NCI-H460 (cell line): Measurements from ENCODE around the gene IST1. TPM values are rescaled to one million over a fixed set of nuclear protein-coding genes. Genes with fewer than 3 reads are reported as not detected.
"Not testable (repeated sequence)": the region's sequence is repeated elsewhere in the genome, so short reads cannot be mapped to it uniquely, and the experiment has no call there.

Source experiments
- DNase-seq: peaks from one replicate; pipeline ENCODE4 v3.0.0-alpha.2; 2016; ENCODE audit warnings: low read depth; ENCODE audit errors: extremely low read depth
- total RNA-seq: library from RNA; depleted of rRNA; stranded (reverse); fragments of >200 nt; shearing (Covaris generic); gene quantifications from 2 replicates; pipeline ENCODE4 v1.2.3, GENCODE V29; 2014

Gene IST1
- total RNA-seq, 1 experiment from 2014 or later, result 138 TPM

DNA sequence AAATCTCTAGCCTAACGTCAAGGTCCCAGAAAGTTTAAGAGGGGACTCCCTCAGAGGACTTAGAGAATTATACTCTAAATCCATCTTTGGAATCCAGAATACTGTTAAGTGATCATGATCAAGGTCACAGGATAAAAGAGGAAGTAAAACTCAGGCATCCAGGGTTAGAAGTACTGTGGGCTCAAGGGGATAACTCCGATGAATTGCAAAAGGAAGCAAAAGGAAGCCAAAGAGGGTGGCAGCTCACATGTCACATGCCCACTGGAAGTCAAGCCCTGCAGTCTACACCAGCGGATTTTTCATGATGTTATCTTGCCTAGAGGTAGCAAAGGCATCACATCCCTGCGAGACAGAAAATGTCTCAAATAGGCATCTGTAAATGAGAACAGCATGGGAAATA is 15.2 kb upstream of the IST1 start:
- no peak for DNase-seq

DNA sequence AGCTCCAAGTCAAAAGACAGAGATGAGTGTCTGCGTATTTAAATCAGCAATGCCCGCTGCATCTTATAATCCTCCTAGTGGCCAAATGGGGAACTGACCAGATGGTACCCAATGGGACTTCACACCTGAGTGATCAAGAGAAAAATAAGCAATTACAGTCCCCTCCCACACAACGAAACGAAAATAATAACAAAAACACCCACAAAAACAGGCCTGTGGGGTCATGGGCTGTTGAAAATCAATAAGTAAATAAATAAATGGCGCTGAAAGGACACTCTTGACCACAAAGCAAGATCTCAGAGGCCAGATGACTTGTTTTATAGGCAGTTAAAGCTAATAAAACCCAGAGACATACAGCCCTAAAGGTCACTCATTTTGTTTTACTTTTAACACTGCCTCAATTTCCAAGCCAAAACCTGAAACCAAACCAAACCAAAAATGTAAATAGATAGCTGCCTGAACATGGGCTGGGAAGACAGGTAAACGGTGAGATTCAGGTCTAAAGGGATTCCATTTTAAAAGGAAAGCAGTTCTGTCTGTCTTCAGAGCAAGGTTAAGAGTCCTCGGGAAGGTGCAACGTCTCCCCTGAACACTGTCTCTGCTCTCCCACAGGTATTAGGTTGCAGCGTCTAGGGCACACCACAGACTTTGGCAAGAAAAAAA is 12.7 kb upstream of the IST1 start:
- peak; percentile 63 for DNase-seq

DNA sequence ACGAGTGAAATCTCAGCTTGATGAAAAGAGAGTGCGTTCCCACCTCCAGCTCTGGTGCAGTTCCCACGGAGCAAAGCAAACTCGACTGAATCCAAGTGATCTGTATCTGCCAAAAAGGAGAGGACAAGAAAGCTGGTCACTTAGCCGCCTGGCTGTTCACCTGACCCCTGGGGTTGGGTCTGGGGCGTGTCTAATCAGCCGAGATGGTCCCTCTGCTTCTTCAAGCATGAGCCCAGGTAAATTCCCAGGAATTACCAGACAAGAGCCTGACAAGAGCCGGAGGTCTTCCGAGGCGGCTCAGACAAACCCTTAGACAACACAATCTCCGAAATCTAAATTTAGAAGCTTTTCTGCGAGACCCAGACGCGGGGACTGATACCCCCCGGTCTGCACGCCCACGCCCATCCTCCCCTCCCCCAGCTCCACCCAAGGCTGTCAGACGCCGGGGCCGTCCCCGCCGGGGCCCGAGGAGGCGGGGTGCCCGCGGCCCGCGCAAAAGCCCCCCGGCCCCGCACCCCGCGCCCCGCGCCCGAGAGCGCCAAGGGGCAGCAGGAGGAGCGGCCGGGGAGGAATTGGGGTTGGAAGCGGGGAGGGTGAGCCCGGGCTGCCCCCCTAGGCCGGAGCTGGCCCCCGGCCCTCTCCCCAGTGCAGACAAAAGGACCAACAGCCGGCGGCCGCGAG is 12.0 kb upstream of the IST1 start:
- DNase-seq, result no peak

DNA sequence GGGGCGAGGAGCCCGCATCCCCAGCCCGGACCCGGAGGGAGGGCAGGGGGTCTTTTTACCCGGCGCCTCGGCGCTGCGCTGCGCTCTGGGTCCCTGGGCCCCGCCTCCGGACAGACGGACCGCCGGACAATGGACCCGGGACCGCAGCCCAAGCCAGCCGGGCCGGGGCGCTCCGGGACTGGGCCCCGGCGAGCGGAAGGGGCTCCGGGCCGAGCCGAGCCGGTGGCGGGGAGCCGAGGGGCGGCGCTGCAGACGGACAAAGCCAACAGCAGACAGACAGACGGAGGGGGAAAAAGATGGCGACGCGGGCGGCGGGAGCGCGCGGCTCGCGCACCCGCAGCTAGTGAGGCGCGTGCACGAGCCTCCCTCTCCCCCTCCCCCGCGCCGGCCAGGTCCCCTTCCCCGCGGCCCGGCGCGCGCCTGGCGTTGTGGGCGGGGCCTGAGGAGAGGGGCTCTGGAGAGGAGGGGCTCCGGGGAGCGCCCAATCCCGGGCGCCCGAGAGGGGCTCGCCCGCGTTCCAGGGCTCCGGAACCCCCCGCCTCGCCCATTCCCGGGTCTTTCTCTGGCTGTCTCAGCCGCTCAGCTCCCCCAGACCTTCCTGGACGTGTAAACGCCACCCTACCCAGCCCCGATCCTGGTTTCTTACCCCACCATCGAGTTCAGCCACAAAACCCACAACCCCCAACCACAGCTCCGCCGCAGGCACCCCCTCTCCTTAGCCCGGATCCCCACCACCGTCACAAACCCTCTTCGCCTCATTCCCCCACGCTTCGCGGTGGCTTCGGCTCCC is 11.3 kb upstream of the IST1 start, which contains the start of gene ZNF821:
ZNF821 (minus strand) TSS at position 334 of the 790 bp plus-strand sequence. CDS start 4,236 bp downstream, outside the sequence.
- DNase-seq, result peak; percentile 49

- DNase-seq, result no peak
Observed at GRCh38 chr16:71885261-71885650, 10.1 kb upstream of the IST1 start.

DNA sequence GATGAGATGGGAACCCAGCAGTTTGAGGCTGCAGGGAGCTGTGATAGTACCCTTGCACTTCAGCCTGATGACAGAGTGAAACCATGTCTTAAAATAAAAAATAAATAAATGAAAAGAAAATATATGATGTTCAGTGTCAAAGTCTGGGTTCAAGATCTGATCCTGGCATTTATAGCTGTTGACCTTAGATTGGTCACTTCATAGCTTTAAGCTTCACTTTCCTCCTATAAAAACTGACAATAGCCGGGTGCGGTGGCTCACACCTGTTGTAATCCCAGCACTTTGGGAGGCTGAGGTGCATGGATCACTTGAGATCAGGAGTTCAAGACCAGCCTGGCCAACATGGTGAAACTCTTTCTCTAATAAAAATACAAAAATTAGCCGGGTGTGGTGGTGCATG is 6.2 kb upstream of the IST1 start:
- DNase-seq, result no peak

- no peak for DNase-seq
Observed at GRCh38 chr16:71893888-71894228, 1.5 kb upstream of the IST1 start.

DNA sequence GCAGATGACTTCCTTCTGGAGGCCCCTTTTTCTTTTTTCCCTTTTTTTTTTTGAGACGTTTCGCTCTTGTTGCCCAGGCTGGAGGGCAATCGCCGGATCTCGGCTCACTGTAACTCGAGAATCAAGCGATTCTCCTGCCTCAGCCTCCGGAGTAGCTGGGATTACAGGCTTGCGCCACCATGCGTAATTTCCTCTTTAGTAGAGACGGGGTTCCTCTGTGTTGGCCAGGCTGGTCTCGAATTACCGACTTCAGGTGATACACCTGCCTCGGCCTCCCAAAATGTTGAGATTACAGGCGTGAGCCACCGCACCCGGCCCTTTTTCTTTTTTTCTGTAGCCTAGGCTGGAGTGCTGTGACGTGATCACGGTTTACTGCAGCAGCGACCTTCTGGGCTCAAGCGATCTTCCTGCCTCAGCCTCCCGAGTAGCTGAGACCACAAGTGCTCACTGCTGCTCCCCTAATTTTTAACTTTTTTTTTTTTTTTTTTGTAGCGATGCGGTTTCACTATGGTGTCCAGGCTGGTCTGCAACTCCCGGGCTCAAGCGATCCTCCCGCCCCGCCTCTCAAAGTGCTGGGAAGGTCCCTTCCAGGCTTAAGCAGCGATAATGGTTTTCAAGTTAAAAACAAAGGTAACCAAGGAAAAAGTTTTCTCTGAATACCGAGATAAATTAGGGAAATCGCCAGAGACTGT is 956 bp upstream of the IST1 start:
- DNase-seq, result no peak

DNA sequence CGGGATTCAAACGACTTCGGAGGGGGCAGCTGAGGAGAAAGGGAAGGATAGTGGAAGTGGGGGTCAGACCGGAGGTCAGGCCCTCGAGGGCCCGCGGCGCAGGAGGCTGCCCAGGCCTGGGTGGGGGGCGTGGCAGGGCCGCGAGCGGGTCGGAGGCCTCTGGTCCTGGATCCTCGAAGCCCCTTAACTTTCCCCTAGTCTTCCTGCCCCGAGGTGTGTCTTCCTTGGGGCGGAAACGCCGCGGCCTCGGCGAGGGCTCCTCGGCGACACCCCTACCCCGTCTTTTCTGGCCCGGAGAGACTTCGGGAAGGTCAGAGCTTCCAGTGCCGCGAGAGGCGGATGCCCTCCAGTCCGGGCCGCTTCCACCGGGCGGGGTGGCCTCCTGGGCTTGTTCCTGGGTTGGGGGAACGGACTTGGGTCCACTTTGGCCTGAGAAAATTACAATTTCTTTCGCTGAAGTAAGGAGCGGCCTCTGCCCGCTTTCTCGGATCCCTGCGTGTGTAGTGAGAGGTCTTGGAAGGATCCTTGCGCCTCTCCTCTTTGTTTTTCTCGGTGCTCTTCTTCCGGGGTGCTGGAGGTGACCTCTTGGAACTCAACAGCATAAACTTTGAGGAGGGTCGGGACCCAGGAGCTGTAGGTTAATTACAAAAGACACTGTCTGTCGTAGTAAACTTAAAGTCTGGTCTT is 491 bp downstream of the IST1 start:
- DNase-seq, result no peak

GRCh38 chr16:71896764-71897368 is 1.5 kb downstream of the IST1 start:
- no peak for DNase-seq

GRCh38 chr16:71899171-71899570 is 3.8 kb downstream of the IST1 start:
- DNase-seq, result no peak

- no peak for DNase-seq
Observed at GRCh38 chr16:71902656-71903365, 7.5 kb downstream of the IST1 start.

GRCh38 chr16:71903608-71904007 is 8.3 kb downstream of the IST1 start:
- DNase-seq, result no peak

DNA sequence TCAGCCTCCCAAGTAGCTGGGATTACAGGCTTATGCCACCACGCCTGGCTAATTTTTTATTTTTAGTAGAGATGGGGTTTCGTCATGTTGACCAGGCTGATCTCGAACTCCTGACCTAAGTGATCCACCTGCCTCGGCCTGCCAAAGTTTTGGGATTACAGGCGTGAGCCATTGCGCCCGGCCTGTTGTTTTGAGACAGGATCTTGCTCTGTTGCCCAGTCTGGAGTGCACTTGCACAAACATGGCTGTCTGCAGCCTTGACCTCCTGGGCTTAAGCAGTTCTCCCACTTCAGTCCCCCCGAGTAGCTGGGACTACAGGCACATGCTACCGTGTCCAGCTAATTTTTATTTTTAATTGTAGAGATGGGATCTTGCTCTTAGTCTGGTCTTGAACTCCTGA is 8.9 kb downstream of the IST1 start:
- no peak for DNase-seq

DNA sequence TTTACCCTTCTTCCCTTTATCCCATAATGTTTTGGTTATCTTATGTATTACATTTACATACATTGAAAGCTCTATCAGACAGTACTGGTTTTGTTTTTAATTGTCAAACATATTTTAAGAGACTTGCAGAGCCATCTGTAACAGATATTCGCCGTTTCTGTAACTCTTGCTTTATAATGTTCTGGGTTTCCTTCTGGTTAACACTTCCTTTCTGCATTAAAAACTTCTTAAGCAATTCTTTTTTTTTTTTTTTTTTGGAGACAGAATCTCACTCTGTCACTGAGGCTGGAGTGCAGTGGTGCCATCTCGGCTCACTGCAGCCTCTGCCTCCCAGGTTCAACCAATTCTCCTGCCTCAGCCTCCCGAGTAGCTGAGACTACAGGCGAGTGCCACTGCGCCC is 10.4 kb downstream of the IST1 start:
- DNase-seq, result not testable (repeated sequence)

DNA sequence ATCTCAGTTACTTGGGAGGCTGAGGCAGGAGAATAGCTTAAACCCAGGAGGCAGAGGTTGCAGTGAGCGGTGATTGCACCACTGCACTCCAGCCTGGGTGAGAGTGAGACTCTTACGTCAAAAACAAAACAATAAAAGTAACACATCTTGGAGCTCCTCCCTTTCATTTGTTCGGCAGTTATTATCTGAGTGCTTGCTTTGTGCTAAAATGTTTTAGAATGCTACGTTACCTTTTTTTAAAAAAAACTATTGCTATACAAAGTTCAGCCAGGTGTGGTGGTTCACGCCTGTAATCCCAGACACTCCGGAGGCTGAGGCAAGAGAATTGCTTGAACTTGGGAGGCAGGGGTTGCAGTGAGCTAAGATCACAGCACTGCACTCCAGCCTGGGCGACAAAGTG is 15.8 kb downstream of the IST1 start:
- no peak for DNase-seq

DNA sequence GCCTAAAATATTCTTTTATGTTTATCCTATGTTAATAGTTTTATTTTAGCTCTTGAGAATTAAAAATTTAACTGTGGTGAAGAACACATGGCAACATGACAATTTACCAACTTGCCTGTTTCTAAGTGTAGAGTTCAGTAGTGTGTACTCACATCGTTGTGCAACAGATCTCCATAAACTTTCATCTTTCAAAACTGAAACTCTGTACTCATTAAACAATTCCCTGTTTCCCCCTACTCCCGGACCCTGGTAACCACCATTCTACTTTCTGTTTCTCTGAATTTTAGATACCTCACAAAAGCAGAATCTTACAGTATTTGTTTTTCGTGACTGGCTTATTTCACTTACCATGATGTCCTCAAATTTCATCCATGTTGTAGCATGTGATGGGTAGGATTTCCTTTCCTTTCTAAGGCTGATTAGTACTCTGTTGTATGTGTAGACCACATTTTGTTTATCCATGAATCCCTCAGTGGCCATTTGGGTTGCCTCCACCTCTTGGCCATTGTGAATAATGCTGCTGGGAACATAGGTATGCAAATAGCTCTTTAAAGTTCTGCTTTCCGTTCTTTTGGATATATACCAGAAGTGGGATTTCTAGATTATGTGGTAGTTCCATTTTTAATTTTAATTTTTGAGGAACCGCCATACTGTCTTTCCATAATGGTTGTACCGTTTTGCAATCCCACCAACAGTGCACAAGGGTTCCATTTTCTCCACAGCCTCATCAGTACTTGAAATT is 17.4 kb downstream of the IST1 start:
- DNase-seq, result no peak

DNA sequence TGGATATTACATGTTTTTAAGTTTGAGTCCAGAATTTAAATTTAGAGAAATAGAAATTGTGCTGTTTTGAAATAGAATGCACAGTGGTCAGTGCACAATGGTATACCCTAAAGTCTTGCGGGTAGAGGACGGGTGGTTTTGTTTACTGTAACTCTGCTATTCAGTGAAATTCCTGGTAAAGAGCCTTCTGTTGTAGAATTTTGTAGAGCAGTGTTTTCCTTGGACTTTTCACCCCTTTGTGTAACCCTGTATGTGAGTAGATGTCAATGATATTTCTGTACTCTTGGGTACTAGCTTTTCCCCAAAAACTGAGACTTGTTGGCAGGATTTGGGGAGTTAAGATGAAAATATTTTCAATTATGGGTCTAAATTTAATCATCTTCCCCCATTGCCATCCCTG is 19.5 kb downstream of the IST1 start:
- no peak for DNase-seq

- DNase-seq, result no peak
Observed at GRCh38 chr16:71915350-71915749, 20.0 kb downstream of the IST1 start.
